Measurements from ENCODE around the gene SMYD4. TPM values are rescaled to one million over a fixed set of nuclear protein-coding genes. Genes with fewer than 3 reads are reported as not detected.

SMYD4 gene
- total RNA-seq, 1 donor from 2014 or later, result 22.5 TPM

- H3K4me3 Mint-ChIP-seq, result no peak overlapping the region
- TF ChIP-seq CTCF (conservative IDR thresholded peaks at IDR 0.05), result no peak
- no peaks in the 10 kb centered on the region for H3K27me3 Mint-ChIP-seq
- H3K36me3 Mint-ChIP-seq, result no peaks in the 10 kb centered on the region
- H3K27ac Mint-ChIP-seq, result no peak overlapping the region
- no peaks in the 10 kb centered on the region for H3K9me3 Mint-ChIP-seq
- no peak for DNase-seq (ENCODE audit: extremely low spot score, unreplicated experiment)
- peaks cover under 1% of the 10 kb centered on the region for H3K4me1 Mint-ChIP-seq (ENCODE audit: unreplicated experiment)
These were observed 79.1 kb downstream of the SMYD4 start for GRCh38 chr17:1750628-1751027.

- H3K4me3 Mint-ChIP-seq, result no peak overlapping the region
- no peak overlapping the region for H3K27ac Mint-ChIP-seq
- no peaks in the 10 kb centered on the region for H3K9me3 Mint-ChIP-seq
- no peaks in the 10 kb centered on the region for H3K36me3 Mint-ChIP-seq
- no peak for DNase-seq (ENCODE audit: extremely low spot score, unreplicated experiment)
- H3K4me1 Mint-ChIP-seq (ENCODE audit: unreplicated experiment), result peaks cover 8% of the 10 kb centered on the region
- no peaks in the 10 kb centered on the region for H3K27me3 Mint-ChIP-seq
- TF ChIP-seq CTCF (conservative IDR thresholded peaks at IDR 0.05), result no peak
These were observed 82.6 kb downstream of the SMYD4 start for GRCh38 chr17:1746975-1747543.

DNA sequence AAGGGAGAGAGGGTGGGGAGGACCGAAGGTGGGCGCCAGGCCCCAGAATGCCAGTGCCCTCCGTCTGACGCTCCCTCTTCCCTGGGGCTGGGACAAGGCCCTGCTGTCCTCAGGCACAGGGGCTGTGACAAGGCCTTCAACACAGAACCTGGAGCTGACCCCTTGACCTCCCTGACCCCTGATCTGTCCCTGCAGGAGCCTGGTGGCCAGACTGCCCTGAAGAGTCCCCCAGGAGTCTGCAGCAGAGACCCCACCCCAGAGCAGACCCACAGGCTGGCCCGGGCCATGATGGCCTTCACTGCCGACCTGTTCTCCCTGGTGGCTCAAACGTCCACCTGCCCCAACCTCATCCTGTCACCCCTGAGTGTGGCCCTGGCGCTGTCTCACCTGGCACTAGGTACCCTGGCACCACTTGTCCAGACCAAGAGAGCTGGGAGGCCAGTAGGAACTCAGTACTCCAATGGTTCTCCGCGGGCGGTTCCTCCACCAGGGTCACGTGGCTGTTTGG is 84.1 kb downstream of the SMYD4 start:
- Mint-ChIP-seq H3K9me3 (no peaks in the 10 kb centered on the region), H3K4me1 (ENCODE audit: unreplicated experiment) (peaks cover 8% of the 10 kb centered on the region), H3K27me3 (no peaks in the 10 kb centered on the region), H3K36me3 (no peaks in the 10 kb centered on the region), H3K4me3 (no peak overlapping the region), H3K27ac (no peak overlapping the region)
- no peak for DNase-seq (ENCODE audit: extremely low spot score, unreplicated experiment)
- no peak for TF ChIP-seq CTCF (conservative IDR thresholded peaks at IDR 0.05)

DNA sequence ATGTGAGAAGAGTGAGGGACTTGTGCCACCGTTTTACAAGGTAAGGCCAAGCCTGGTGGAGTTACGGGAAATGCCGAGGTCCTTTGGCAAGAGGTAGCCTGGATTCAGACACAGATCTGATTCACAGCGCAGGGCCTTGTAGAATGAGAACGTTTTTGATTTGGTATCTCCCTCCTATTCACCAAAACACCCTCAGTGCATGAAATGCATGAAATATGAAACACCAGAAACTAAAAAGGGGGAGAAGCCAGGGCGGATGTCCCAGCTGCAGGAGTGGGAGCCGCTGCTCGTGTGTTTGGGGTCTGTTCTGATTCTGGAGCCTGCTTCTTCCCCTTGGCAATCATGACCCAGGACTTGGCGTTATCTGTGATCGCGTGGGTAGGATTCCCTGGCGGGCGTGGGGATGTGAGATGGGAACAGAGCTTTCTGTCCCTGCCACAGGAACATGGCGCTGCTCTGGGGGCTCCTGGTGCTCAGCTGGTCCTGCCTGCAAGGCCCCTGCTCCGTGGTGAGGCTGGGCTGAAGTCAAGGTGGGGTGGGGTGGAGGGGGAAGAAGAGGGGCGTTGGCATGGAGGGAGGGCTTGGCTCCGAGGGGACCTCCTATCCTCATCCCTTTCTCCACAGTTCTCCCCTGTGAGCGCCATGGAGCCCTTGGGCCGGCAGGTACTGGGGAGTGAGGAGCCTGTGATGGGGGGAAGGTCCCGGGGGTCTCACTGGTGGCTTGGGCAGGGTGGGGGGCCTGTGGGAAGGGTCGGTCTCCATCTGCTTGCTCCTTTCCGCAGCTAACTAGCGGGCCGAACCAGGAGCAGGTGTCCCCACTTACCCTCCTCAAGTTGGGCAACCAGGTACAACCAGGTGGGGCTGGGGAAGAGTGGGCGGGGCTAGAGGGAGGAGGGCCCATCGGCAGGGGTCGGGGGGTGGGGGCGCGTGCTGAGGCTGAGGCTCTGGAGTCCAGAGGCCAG is 84.9 kb downstream of the SMYD4 start:
- Mint-ChIP-seq H3K4me3 (no peak overlapping the region), H3K27me3 (no peaks in the 10 kb centered on the region), H3K36me3 (no peaks in the 10 kb centered on the region), H3K4me1 (ENCODE audit: unreplicated experiment) (peaks cover 8% of the 10 kb centered on the region), H3K27ac (no peak overlapping the region), H3K9me3 (no peaks in the 10 kb centered on the region)
- DNase-seq (ENCODE audit: extremely low spot score, unreplicated experiment), result no peak
- TF ChIP-seq CTCF (conservative IDR thresholded peaks at IDR 0.05), result no peak

DNA sequence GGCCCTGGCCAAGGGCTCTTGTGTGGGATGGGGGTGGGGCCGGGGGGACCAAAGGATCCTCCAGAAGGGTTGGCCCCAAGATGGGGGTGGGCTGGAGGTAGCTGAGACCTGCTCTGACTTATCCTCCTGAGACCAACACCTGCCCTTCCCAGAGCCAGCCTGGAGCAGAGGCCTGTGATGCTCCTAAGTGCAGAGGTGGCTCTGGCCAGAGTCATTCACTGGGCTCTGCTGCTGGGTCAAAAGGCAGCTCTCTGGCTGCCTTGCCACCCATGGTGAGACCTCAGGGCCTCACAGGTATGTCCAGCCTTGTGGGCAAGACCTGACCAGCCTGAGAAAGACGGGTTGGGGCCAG is 86.6 kb downstream of the SMYD4 start:
- Mint-ChIP-seq H3K36me3 (no peaks in the 10 kb centered on the region), H3K4me3 (no peak overlapping the region), H3K4me1 (ENCODE audit: unreplicated experiment) (peaks cover 8% of the 10 kb centered on the region), H3K9me3 (no peaks in the 10 kb centered on the region), H3K27me3 (no peaks in the 10 kb centered on the region), H3K27ac (no peak overlapping the region)
- TF ChIP-seq CTCF (conservative IDR thresholded peaks at IDR 0.05), result no peak
- DNase-seq (ENCODE audit: extremely low spot score, unreplicated experiment), result no peak
